Stimulated activated CD8-positive, alpha-beta memory T cell treated with anti-CD3 and anti-CD28 coated beads, Interleukin-12 subunit alpha, Interleukin-12 subunit beta, amount 100 ng/mL, for 24 hours (primary cell): Measurements from ENCODE around the gene KCNC2.

ENCODE experiments used
- DNase-seq: peaks from one replicate; pipeline ENCODE4 v3.0.0-alpha.2; 2020; ENCODE audit errors: extremely low read depth

The KCNC2 gene

DNA sequence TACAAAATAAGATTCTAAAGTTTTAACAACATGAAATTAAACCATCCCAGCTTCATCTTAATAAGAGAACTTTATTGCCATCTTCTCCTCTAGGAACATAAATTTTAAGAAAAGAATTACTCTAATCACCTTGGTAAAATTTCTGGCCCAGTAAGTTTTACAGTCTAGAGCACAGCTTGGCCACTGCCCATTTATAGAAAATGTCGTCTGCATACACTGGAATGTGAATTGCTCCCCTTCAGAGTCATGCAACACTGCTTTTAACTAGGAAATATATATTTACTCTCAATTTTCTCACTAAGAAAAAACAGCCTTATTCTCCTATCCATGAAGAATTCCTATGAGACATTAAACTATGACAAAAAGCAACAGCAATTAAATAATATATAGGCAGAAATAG, 48.2 kb downstream of the KCNC2 start:
- no peak for DNase-seq

DNA sequence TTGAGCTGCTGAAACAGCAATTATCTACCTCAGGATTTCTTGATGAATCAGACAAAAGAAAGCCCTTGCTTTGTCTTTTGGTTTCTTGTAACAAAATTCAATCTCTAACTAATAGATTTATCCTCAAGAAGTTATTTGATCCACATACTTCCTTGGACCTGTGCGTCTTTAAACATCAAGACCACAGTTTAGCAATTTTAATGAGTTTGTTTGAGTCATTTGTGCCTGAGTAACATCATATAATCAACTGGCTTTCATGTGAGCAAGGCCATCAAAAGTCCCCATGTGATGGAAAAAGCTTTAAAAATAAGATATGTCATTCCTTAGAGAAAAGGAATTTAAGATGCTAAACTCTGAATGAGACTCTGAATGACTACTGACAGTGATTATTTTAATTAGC, 52.3 kb downstream of the KCNC2 start:
- DNase-seq = no peak

DNA sequence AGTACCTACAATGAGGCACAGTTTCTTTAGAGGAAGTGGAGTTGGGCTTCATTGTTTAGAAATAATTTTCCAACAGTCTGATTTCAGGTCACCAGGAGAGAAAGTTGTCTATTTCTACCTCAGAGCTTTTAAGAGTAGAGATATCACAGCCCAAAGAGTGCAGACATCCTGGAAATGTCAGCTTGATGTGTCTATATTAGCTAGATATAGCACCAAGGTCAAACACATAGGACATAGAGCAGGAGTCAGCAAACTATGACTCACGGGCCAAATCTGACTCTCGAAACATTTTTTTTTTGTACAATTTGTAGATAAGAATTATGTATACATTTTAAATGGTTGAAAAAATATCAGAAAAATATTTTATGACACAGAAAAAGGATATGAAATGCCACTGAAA, 53.7 kb downstream of the KCNC2 start:
- no peak for DNase-seq

DNA sequence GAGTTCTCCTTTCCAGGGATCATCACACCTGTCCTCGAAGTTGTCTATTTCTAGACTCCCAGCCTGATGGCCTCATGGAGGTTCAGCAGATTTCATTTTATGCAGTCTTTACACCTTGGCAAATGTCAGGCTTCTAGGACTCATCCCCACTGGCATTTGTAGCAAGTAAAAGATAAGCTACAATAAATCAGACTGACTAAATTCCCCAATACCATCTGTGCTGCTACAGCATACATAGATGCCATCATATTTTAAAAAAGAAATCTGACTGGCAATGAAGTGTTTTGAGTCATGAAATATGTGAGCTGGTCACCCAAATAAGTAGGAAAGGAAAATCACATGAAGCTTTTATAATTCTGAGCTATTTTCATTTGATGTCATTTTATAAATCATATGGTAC, 55.3 kb downstream of the KCNC2 start:
- no peak for DNase-seq

DNA sequence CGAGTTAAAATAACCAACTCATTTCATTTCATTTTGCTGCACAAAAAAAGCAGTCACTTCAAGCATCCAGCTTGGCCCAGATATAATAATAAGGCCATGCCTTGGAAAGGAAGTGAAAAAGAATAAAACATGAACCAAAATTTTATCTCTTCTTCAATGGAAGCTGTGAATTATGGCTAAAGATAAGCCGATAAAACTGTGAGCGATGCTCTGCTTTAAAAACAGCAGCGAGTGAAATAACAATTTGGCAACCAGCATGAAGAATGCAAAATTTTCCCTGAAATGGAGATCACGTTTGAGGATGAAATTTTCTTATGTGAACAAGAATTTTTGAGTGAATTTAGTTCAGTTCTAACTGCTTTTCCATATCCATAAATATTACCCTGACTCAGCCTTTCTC, 70.4 kb downstream of the KCNC2 start:
- no peak for DNase-seq

DNA sequence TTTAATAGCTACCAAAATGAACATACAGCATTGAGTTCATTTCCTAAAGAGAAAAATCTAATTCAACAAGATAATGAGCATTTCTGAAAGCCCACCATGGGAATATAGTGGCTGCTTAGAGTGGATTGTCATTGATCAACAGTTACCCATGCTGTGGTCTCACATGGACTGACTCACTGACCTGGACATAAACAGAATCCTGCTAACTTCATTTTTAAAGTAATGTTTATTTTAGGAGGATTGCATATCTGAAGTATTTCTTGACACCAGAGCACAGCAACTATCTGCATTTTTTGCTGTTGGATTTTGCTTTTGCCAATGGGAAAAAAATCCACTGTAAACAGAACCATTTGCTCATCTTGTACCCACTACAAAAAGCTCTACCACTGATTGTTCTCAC, 71.7 kb downstream of the KCNC2 start:
- no peak for DNase-seq

DNA sequence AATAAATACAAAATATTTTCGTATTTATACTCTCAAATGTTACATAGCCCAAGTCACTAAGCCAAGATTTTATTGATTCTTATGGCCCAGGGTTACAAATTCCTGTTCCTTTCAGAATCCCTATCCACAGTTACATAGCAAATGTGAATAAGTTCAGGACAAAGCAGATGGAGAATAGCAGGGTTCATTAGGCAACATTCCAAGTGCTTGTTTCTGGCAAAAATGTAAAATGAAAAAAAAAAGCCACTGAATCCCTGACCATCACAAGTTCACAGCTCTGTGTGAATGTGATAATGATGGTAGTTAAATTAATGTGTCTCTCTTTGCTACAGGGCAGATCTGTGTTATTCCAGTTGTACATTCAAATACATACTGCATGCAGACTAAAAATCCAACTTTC, 74.6 kb downstream of the KCNC2 start:
- DNase-seq = no peak

DNA sequence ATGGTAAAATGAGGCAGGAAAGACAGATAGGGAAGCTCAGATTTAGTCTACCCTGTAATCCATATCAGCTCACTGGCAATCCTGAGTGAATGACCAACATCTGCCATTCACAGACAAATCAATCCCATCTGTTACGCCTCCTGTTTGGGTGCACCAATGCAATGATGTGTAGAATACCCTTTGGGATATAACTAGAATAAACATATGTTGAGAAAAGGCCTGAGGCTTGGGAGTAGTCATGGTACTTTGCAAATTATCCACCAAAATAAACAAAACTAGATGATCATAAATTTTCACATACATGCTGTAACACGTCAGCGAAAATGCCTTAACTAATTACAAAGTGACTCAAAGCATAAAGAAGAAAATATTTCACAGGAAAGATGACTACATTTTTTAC, 78.8 kb downstream of the KCNC2 start:
- DNase-seq = no peak

DNA sequence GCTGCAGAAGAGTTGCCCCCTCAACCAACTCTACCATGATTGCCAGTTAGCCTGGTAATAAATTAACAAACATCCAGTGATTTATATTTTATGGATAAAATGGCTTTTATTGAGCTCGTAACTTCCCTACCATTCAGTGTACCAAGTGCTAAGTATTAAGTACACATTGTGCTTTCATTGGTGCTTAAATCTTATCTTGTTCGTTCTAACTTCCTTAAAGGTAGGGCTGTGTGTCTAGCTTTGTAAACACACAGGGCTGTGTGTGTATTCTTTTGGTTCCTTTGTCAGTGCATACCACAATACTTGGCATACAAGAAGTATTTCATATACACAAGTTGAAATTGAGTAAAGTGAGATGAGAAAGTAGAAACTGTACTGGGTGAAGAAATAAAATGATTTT, 80.4 kb downstream of the KCNC2 start:
- no peak for DNase-seq

DNA sequence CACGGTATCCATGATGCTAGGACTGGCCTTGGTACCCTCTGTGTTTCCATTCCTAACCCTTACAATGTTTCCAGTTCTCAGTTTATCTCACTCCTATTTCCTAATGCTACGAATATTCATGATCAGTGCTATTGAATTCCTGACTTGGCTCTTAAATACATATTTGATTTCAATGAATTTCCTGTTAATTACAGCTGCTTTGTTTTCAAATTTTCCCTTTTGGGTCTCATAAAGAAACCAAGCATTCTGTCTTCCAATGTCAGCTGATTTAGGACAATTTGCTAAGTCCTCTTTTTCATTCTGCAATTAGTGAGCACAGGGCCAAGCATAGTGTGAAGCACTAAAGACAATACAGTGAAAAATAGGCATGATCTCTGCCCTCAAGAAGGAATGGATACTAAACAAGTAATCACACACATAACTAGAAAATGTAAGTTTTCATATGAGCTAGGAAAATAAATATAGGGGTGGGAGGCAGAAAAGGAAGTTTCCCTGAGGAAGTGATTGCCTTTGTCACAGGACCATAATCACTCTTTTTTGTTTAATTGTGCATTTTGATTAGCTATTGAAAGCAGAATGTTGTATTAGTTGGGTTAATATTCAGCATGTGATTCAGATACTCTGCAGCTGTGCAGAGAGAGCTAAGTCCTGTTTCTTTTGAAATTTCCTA, 88.5 kb downstream of the KCNC2 start:
- DNase-seq = no peak

DNA sequence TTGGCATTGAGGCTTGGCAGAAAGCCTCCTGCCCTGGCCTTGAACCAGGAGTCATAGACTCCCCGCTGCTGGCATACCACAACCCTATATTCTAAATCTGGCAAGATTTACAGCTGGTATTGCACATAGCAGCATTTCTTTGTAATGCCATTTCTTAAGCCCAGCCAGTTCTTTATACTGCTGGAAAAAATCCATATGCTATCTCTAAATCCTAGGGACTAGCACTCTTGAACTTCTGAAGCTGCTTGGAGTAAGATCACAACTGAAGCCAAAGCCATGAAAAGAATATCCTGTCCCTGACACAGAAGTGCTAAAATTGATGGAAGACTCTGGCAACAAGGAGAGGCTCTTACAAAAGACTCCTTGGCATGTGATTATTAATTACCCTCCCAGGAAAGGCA, 89.3 kb downstream of the KCNC2 start:
- no peak for DNase-seq

DNA sequence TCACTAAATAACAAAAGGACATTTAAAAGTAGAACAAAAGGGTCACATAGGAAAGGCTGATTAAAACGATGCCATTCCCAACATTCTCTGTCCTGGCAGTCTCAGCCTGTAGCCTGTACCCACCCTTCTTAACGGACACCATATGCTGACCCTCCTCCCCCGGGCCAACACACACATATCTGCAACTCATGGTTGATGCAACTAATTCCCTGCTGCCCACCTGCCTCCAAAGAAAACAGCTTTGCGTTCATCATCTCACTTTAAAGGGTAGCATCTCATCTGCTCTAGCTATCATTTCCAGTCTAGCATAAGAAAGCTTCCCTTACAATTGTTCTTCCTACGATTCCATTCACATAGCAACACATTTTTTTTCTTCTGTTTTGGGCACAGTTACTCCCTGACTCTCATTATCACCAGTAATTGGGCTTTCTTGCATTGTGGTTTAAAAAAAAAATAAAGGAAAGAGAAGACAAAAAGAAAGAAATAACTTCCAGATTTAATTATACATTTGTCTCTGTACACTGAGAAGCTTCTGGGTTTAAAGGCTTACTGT, 92.9 kb downstream of the KCNC2 start:
- no peak for DNase-seq

DNA sequence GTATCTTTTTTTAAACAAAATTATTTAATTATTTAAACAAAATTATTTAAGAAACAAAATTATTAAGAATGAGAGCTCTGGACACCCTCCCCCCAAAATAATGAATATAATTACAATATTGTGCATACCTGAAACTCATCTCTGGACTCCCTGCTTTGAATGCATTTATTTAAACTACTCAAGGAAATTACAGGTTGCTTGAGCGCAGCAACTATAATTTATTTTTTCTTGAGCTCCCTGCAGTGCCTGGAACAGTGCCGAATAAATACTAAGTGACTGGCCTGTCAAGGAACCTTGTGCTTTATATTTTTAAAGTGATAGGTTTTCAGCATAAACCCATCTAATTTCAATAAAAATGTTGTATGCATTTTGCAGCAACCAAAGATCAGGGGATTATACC, 93.9 kb downstream of the KCNC2 start:
- DNase-seq = no peak

DNA sequence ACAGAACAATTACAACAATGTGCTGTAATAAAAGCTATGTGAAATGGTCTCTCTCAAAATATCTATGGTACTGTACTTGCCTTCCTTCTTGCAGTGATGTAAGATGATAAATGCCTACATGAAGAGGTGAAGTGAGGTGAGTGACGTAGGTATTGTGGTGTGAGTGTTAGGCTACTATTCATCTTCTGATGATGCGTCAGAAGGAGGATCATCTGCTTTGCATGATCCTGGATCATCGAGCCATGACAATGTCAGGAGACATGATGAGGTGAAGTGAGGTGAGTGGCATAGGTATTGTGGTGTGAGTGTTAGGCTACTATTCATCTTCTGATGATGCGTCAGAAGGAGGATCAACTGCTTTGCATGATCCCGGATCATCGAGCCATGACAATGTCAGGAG, 105.8 kb downstream of the KCNC2 start:
- no peak for DNase-seq

DNA sequence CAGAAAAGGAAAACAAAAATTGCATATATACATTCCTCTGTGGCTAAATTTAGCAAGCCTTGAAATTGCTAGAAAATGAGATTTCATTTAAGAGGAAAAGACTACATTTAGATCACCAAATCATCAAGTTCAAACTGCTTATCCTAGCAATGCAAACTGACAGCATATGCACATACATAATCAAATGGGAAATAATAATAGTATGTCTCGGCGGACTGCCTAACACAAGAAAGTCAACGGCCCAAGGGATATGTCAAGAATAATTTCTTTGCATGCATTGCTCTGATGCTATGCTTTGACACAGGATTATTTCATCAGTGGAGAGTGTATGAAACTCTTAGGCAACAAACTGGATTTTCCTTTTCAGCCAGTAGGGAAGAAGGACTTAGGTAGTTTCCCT, 107.9 kb downstream of the KCNC2 start:
- DNase-seq = no peak

DNA sequence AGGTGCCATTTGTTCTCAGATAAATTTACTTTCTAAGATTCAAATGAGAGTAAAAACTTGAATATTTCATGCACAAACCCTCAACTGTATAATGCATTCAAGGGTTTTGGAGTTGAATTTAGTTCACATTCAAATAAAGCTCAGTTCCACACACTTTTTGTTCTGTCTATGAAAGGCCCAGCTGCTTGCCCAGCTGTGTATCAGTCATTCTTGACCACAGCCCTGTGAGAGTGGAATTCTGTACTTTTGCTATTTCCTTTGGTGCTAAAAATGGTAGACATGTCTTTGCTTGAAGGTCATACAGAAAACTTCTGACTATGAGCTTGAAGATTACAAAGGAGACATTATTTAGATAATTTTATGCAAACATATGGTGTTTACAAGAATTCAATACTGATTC, 110.4 kb downstream of the KCNC2 start:
- no peak for DNase-seq

DNA sequence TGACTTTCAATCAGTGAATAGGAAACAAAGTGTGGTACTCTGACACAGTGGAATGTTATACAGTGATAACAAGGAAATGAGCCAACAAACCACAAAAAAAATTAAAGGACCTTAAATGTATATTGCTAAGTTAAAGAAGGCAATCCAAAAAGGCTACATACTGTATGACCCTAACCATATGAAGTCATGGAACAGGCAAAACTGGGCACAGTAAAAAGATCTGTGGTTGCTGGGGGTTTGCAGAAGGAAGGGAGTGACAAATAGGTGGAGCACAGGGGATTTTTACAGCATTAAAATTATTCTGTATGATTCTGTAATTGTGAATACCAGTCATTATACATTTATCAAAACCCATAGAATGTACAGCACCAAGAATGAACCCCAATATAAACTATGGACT, 112.6 kb downstream of the KCNC2 start:
- no peak for DNase-seq

DNA sequence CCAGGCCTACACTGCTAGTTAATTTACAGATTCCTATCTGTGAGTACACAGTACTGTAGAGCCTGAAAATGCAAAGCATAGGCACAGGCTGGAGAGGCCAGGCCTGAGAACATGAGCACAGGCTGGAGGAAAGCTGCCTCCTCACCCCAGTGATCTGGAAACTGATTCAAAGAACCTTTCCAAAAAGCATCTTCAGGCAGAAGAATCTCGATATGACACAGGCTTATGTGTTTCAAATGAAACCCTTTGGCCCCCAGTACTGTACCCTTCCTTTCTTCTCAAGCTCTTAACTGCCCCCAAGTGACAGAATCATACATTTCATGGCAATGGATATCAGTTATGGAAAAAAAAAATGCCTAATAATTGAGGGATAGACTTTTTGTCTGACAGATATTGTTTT, 122.0 kb downstream of the KCNC2 start:
- DNase-seq = no peak

DNA sequence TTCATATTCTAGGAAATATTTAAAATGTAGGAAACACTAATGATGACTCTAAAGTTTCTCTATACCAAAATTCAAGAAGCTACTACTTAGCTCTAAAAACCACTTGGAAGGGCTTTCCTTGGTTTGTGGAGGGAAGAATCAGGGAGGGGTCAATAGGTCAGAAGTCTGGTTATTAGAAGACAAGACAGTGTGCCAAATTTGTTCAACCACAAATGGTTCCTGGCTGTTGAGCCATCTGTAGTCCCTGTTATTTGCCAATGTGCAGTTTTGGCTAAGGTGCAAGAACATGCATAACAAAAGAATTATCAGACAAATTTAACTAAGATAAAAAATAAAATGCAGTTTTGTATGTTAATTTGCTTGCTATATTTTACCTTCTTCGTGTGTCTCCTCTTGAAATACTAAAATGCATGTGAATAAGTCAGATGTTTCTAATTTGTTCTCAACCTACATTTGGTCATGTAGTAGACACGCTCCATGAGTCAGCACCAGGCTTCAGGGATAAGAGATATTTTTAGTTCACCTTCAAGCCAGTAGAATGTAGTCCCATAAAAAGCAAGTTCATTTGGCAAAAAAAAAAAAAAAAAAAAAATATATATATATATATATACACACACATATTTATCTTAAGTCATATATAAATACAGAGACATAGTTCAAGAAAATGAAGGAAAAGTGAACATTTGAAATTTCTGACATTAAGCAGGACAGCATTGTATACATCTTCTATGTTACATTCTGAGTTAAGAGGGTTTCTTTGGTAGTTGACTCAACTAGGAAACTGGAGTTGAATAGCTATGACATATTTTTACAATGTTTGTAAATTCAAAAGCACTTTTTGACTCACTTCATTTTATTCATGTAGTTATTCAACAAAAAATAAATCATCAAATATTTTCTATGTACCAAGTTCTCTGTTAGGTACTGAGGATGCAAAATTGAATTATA, 123.3 kb downstream of the KCNC2 start:
- DNase-seq = no peak

DNA sequence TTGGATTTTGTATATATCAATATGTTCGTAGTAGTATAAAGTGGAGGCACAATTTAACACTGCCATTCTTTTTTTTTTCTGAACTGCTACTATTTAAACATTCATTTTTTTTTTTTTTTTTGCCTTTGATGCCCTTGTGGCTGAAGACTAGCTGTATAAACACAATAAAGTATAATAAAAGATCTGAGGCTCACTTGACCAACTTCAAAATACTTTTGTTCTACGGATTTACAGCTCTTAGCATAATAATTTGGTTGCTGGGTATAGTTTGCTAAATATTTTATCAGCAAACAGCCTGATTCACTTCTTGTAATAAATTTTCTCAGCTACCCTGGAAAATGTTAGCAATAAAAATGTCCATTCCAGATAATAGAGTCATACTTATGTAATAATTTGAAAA, 128.3 kb downstream of the KCNC2 start:
- no peak for DNase-seq

DNA sequence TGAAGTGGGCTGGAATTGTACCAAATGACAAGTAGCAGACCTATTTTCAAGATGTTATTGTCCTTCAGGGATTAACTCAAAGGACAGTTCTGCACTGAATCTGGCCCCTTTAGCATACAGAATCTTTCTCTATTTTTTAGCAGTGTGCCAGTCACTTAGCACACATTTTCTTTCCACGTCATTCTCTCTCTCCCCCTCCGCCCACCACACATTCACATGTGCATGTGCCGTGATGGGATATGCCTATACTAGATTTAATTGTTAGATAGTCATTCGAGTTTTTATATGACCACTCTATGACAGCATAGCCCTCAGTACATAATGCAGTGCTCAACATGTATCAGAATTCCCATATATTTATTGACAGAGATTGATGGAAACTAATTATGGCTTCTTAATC, 129.1 kb downstream of the KCNC2 start:
- no peak for DNase-seq

DNA sequence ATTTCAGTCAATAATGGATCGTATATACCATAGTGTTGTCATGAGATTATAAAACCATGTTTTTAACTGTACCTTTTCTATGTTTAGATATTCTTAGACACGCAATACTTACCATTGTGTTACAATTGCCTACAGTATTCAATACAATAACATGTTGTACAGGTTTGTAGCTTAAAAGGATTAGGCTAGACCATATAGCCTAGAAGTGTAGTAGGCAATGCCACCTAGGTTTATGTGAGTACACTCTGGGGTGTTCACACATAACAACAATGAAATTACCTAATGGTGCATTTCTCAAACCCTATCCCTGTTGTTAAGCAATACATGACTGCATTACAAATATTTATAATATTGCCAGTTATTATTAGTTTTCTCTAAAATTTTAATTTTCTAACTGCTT, 144.2 kb downstream of the KCNC2 start:
- no peak for DNase-seq

DNA sequence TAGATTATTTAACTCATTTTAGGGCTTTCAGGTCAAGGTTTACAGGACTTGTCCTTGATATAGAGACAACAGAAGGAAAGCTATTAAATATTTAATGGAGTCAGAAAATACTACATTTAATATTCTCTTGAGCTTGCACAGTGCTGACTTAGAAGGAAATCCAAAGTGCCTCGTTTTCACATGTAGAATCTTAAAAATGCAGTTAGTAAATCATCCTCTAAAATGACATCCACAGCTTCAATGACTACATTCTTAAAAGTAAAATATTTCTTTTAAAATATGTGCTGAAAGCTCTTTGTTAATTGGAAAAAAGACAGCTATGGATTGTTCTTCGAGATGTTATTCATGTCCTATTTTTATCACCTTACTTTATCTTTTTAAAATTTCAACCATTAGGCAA, 146.9 kb downstream of the KCNC2 start:
- no peak for DNase-seq
